RWPE2 (cell line): Measurements from ENCODE around the gene ALDH2.

Experiments used
- ATAC-seq: fragments of 200-7000 bp; cut with Tn5 transposase; 3 replicates; pipeline ENCODE4 v1.9.1; 2021; ENCODE audit warnings: low read depth
- DNase-seq: peaks from one replicate; pipeline ENCODE4 v3.0.0-alpha.2; 2020; ENCODE audit warnings: low spot score
- H3K27ac ChIP-seq: fragments of 450-650 bp; 2 replicates; pipeline ENCODE4 v1.5.1; 2017; ENCODE audit warnings: mild to moderate bottlenecking; ENCODE audit not compliant: poor library complexity, severe bottlenecking
- H3K27me3 ChIP-seq: fragments of 250-450 bp; sonication (Bioruptor Pico); 2 replicates; pipeline ENCODE4 v1.5.1; 2021; ENCODE audit warnings: mild to moderate bottlenecking, moderate library complexity; ENCODE audit not compliant: insufficient read depth, poor library complexity, severe bottlenecking
- H3K36me3 ChIP-seq: fragments of 250-450 bp; sonication (Bioruptor Pico); 2 replicates; pipeline ENCODE4 v1.5.1; 2020; ENCODE audit warnings: low read depth, mild to moderate bottlenecking, moderate library complexity
- H3K4me1 ChIP-seq: fragments of 250-450 bp; sonication (Bioruptor Pico); 2 replicates; pipeline ENCODE4 v1.5.1; 2021; ENCODE audit warnings: mild to moderate bottlenecking, moderate library complexity; ENCODE audit not compliant: insufficient read depth, poor library complexity, severe bottlenecking
- H3K4me3 ChIP-seq: fragments of 250-450 bp; sonication (Bioruptor Pico); 2 replicates; pipeline ENCODE4 v1.5.1; 2021; ENCODE audit warnings: mild to moderate bottlenecking, moderate library complexity; ENCODE audit not compliant: severe bottlenecking
- H3K9me3 ChIP-seq: fragments of 250-450 bp; sonication (Bioruptor Pico); 2 replicates; pipeline ENCODE4 v1.5.1; 2021; ENCODE audit warnings: mild to moderate bottlenecking, moderate library complexity; ENCODE audit not compliant: severe bottlenecking
- TF ChIP-seq, protein P1 (sequence below): fragments of 450-650 bp; IDR thresholded peaks from one replicate; pipeline ENCODE4 v1.5.1; 2017; ENCODE audit warnings: mild to moderate bottlenecking, moderate library complexity; ENCODE audit not compliant: poor library complexity, severe bottlenecking

Gene ALDH2

DNA sequence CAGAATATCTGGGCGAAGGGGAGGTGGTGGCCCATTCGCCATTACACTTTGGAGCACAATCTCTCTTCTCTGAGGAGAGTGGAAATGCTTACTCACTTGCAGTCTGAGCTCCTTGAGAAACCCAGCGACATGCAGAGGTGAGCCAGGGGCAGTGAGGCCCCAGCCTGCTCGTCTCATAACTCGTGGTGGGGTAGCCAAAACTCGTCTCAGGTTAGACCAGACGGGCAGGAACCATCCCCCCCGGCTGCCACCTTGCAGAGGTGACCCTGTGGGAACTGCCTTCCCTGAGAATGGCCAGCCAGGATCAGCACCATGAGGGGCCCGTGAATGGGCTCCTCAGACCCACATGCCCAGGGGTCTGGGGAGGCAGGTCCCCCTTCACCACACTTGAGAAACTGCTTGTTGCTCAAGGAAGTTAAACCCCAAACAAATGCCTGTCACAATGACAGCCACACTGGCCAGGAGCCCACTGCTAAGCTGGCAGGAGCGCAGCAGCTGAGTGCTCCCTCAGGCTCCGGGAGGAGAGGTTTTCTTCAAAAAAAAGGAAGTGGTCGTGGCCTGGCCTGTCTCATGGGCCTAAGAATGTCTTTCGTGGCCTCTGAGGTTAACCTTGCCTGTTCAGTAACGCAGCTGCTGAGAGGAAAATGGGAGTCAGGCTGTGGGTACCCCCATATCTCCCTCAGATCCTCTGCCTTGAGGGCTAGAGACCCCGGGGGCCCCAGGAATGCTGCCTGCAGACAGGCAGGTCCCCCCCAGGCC, 9.2 kb upstream of the ALDH2 start:
- ATAC-seq = no peak

DNA sequence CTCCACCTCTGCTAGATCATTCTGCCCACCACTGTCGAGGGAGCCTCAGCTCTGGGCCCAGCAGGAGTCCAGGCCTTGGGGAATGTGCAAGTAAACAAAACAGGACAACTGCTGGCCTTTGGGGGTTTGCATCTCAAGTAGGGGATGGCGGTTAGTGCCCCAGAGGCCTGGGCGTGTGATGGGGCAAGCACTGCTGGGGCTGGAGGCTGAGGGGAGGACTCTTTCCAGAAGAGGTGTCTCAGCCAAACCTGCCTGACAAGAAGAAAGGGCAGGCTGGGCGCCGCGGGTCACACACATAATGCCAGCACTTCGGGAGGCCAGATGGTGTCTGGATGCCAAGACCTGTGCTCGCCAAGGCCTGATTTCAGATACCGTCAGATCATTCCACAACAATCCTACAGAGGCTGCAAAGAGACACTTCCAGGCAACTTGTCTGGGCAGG, 8.6 kb upstream of the ALDH2 start:
- Histone ChIP-seq H3K27ac (no peak overlapping the region), H3K4me1 (no peaks in the 10 kb centered on the region), H3K9me3 (no peaks in the 10 kb centered on the region), H3K4me3 (no peak overlapping the region), H3K36me3 (0 out of 2 replicates have a peak, but pooled peaks cover 4% of the 10 kb centered on the region), H3K27me3 (no peaks in the 10 kb centered on the region)
- ATAC-seq = no peak
- TF ChIP-seq, protein P1, sequence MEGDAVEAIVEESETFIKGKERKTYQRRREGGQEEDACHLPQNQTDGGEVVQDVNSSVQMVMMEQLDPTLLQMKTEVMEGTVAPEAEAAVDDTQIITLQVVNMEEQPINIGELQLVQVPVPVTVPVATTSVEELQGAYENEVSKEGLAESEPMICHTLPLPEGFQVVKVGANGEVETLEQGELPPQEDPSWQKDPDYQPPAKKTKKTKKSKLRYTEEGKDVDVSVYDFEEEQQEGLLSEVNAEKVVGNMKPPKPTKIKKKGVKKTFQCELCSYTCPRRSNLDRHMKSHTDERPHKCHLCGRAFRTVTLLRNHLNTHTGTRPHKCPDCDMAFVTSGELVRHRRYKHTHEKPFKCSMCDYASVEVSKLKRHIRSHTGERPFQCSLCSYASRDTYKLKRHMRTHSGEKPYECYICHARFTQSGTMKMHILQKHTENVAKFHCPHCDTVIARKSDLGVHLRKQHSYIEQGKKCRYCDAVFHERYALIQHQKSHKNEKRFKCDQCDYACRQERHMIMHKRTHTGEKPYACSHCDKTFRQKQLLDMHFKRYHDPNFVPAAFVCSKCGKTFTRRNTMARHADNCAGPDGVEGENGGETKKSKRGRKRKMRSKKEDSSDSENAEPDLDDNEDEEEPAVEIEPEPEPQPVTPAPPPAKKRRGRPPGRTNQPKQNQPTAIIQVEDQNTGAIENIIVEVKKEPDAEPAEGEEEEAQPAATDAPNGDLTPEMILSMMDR = no peak
- no peak for DNase-seq

More for the DNA sequence above, 9.2 kb upstream of the ALDH2 start:
- H3K4me3 ChIP-seq = no peak overlapping the region
- no peak for DNase-seq
- H3K27ac ChIP-seq = no peak overlapping the region
- no peaks in the 10 kb centered on the region for H3K27me3 ChIP-seq
- no peaks in the 10 kb centered on the region for H3K9me3 ChIP-seq
- no peaks in the 10 kb centered on the region for H3K4me1 ChIP-seq
- H3K36me3 ChIP-seq = 0 out of 2 replicates have a peak, but pooled peaks cover 4% of the 10 kb centered on the region
- TF ChIP-seq, protein P1 = no peak

DNA sequence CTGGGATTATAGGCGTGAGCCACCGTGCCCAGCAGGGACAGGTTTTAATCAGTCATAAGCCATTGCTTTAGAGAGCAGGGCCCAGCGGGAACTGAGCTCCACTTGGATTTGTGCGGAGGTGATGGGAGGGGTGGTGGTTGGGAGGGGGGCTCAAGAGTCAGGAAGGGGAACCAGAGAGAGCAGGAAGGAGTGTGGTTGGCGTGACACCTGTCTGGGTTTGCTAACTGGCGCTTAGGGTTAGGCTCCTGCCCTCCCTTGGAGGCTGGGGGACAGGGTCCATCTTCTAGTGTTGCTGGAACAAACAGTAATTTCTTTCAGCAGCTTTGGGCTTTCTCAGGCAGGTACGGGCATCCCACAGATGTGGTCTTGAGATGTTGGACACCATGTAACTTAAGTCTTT, 7.5 kb upstream of the ALDH2 start:
- TF ChIP-seq, protein P1 = no peak
- no peaks in the 10 kb centered on the region for H3K4me1 ChIP-seq

GRCh38 chr12:111759991-111760390, 6.7 kb upstream of the ALDH2 start:
- no peak for DNase-seq
- no peaks in the 10 kb centered on the region for H3K9me3 ChIP-seq
- H3K4me3 ChIP-seq = no peak overlapping the region
- no peak overlapping the region for H3K27ac ChIP-seq
- H3K36me3 ChIP-seq = no peaks in the 10 kb centered on the region
- no peaks in the 10 kb centered on the region for H3K27me3 ChIP-seq
- TF ChIP-seq, protein P1 = no peak
- ATAC-seq = no peak
- no peaks in the 10 kb centered on the region for H3K4me1 ChIP-seq

More for the DNA sequence above, 7.5 kb upstream of the ALDH2 start:
- Histone ChIP-seq H3K4me3 (no peak overlapping the region), H3K9me3 (no peaks in the 10 kb centered on the region), H3K36me3 (no peaks in the 10 kb centered on the region), H3K27ac (no peak overlapping the region), H3K27me3 (no peaks in the 10 kb centered on the region)
- ATAC-seq (no peak), DNase-seq (no peak)

DNA sequence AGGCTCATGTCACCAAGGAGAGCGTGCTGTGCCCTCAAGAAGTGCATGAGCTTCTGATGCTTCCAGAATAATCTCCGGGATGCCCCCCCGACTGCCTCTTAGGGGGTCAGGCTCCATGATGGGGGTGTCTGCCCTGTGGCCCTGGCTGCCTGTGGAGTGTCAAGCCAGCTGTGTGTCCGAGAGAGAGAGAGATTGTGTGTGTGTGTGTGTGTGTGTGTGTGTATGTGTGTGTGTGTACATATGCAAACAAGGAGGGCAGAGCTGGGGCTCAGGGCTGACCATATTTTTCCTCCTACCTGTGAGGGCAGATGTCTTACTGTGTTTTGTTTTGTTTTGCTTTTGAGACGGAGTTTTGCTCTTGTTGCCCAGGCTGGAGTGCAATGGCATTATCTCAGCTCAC, 5.6 kb upstream of the ALDH2 start:
- H3K36me3 ChIP-seq = no peaks in the 10 kb centered on the region
- H3K27ac ChIP-seq = no peak overlapping the region
- no peaks in the 10 kb centered on the region for H3K27me3 ChIP-seq
- no peaks in the 10 kb centered on the region for H3K4me1 ChIP-seq
- DNase-seq (no peak), ATAC-seq (no peak)
- no peak overlapping the region for H3K4me3 ChIP-seq
- no peaks in the 10 kb centered on the region for H3K9me3 ChIP-seq
- TF ChIP-seq, protein P1 = no peak
